HCT116 (cell line): Measurements from ENCODE around the gene ZSCAN9. TPM values are rescaled to one million over a fixed set of nuclear protein-coding genes. Genes with fewer than 3 reads are reported as not detected.

Experiments
- ATAC-seq: fragments of 200-7000 bp; cut with Tn5 transposase; 2 replicates; pipeline ENCODE4 v1.9.1; 2020; ENCODE audit warnings: mild to moderate bottlenecking, moderate library complexity
- BruUV-seq: library from RNA; stranded (reverse); fragments of 400-500 nt; replicated peaks from 2 replicates; lab custom pipeline; 2021; lab: Mats Ljungman, UMichigan
- CTCF ChIA-PET: fragments of 300-600 bp; sonication (Branson Sonifier 250); formaldehyde crosslinking; loops from one replicate; lab custom pipeline; 2021; ENCODE audit warnings: antibody characterized with exemption; lab: Charles Lee
- POLR2A ChIA-PET: fragments of 300-600, 350-600 bp; sonication (Branson Sonifier 250); formaldehyde crosslinking; loops from one replicate; lab custom pipeline; 2021; ENCODE audit warnings: antibody characterized with exemption; lab: Charles Lee
- RAD21 ChIA-PET, 2 experiments: fragments of 300-600 bp; sonication (Branson Sonifier 250); formaldehyde crosslinking; loops; one replicate each; lab custom pipeline; 2023; ENCODE audit warnings: low total read pairs in 2 of 2; ENCODE audit not compliant: uncharacterized antibody in 2 of 2, unreplicated experiment in 2 of 2, low non-redundant PET in 1 of 2; lab: Charles Lee
- DNase-seq: peaks from one replicate; pipeline ENCODE4 v3.0.0-alpha.2; 2010; ENCODE audit warnings: low read depth, low spot score
- H2AFZ ChIP-seq: fragments of 200-600 bp; shearing (Covaris generic), sonication (generic); 2 replicates; pipeline ENCODE4 v1.6.1; 2017; ENCODE audit warnings: low read depth, mixed run types, mixed read lengths, antibody characterized with exemption, low read length; ENCODE audit not compliant: poor library complexity, severe bottlenecking
- H3K27ac ChIP-seq: 2 replicates; pipeline ENCODE4 v1.5.1; 2012; ENCODE audit warnings: low read depth, low read length
- H3K27me3 ChIP-seq: fragments of 200-600 bp; sonication (generic); 2 replicates; pipeline ENCODE4 v1.6.1; 2016; ENCODE audit warnings: mixed run types, low read length, mixed read lengths; ENCODE audit not compliant: insufficient read depth
- H3K36me3 ChIP-seq, 2 experiments: fragments of 200-500 bp in 1 of 2; fragments of 200-600 bp in 1 of 2; sonication (Bioruptor generic) in 1 of 2; sonication (generic) in 1 of 2; 2 replicates each; pipeline versions ENCODE4 v1.5.1 to v1.6.1; 2014 to 2016; ENCODE audit warnings: low read length in 2 of 2, inconsistent platforms in 1 of 2, mixed read lengths in 1 of 2, mixed run types in 1 of 2; ENCODE audit not compliant: insufficient read depth in 2 of 2, control insufficient read depth in 1 of 2
- H3K4me1 ChIP-seq, 2 experiments: fragments of 200-600 bp in 1 of 2; sonication (generic) in 1 of 2; 2 replicates each; pipeline versions ENCODE4 v1.5.1 to v1.6.1; 2012 to 2017; ENCODE audit warnings: low read length in 2 of 2, inconsistent platforms in 1 of 2, mild to moderate bottlenecking in 1 of 2, mixed read lengths in 1 of 2, mixed run types in 1 of 2, moderate library complexity in 1 of 2; ENCODE audit not compliant: insufficient read depth in 2 of 2, control insufficient read depth in 1 of 2
- H3K4me2 ChIP-seq: fragments of 200-600 bp; sonication (generic); 2 replicates; pipeline ENCODE4 v1.6.1; 2017; ENCODE audit warnings: mixed run types, low read length, mixed read lengths
- H3K4me3 ChIP-seq, 2 experiments: fragments of 200-600 bp in 1 of 2; sonication (generic) in 1 of 2; replicated peaks in 1 of 2; 2 replicates each; pipeline ENCODE4 v1.5.1; 2011 to 2016; ENCODE audit warnings: low read length in 2 of 2, control low read depth in 1 of 2, low read depth in 1 of 2, mild to moderate bottlenecking in 1 of 2, mixed read lengths in 1 of 2, mixed run types in 1 of 2
- H3K79me2 ChIP-seq: fragments of 200-600 bp; sonication (generic); 2 replicates; pipeline ENCODE4 v1.6.1; 2017; ENCODE audit warnings: mild to moderate bottlenecking, mixed run types, low read length, moderate library complexity, mixed read lengths; ENCODE audit not compliant: insufficient read depth
- H3K9ac ChIP-seq: fragments of 200-600 bp; sonication (generic); 2 replicates; pipeline ENCODE4 v1.6.1; 2016; ENCODE audit warnings: low read length, mixed read lengths
- H3K9me2 ChIP-seq: fragments of 200-600 bp; sonication (generic), shearing (Covaris generic); 2 replicates; pipeline ENCODE4 v1.6.1; 2017; ENCODE audit warnings: mixed run types, mild to moderate bottlenecking, moderate library complexity; ENCODE audit not compliant: insufficient read depth
- H3K9me3 ChIP-seq, 2 experiments: fragments of 200-500 bp in 1 of 2; fragments of 200-600 bp in 1 of 2; sonication (Bioruptor generic) in 1 of 2; sonication (generic) in 1 of 2; 2 replicates each; pipeline ENCODE4 v1.6.1; 2014 to 2017; ENCODE audit warnings: low read length in 2 of 2, mixed read lengths in 2 of 2, inconsistent platforms in 1 of 2, low read depth in 1 of 2, mild to moderate bottlenecking in 1 of 2, mixed run types in 1 of 2, moderate library complexity in 1 of 2; ENCODE audit not compliant: control insufficient read depth in 1 of 2, insufficient read depth in 1 of 2
- H4K20me1 ChIP-seq: fragments of 200-600 bp; sonication (generic), shearing (Covaris generic); 2 replicates; pipeline ENCODE4 v1.6.1; 2017; ENCODE audit warnings: mixed run types, mild to moderate bottlenecking, moderate library complexity; ENCODE audit not compliant: insufficient read depth
- CBX3 ChIP-seq: IDR thresholded peaks from 2 replicates; pipeline ENCODE4 v1.6.1; 2012; ENCODE audit warnings: low read depth
- CEBPB ChIP-seq: IDR thresholded peaks from 2 replicates; pipeline ENCODE4 v1.6.1; 2012; ENCODE audit warnings: low read depth
- CTCF ChIP-seq, 3 experiments: fragments of 200-600 bp in 1 of 3; sonication (generic) in 1 of 3; IDR thresholded peaks in 2 of 3; conservative IDR thresholded peaks in 1 of 3; 2 replicates each; pipeline ENCODE4 v1.5.1; 2012 to 2017; ENCODE audit warnings: low read depth in 2 of 3, low read length in 2 of 3, antibody characterized with exemption in 1 of 3, borderline replicate concordance in 1 of 3, control low read depth in 1 of 3, mild to moderate bottlenecking in 1 of 3, mixed read lengths in 1 of 3, mixed run types in 1 of 3, moderate library complexity in 1 of 3; ENCODE audit not compliant: insufficient read depth in 1 of 3
- EGR1 ChIP-seq: IDR thresholded peaks from 2 replicates; pipeline ENCODE4 v1.6.1; 2012; ENCODE audit warnings: low read depth
- ELF1 ChIP-seq: IDR thresholded peaks from 2 replicates; pipeline ENCODE4 v1.6.1; 2012; ENCODE audit warnings: low read depth, borderline replicate concordance
- EZH2 ChIP-seq: fragments of 200-600 bp; sonication (generic); IDR thresholded peaks from 2 replicates; pipeline ENCODE4 v1.6.1; 2017; ENCODE audit warnings: antibody characterized with exemption, mixed run types
- EZH2phosphoT487 ChIP-seq: fragments of 200-600 bp; IDR thresholded peaks from 2 replicates; pipeline ENCODE4 v1.6.1; 2018; ENCODE audit warnings: antibody characterized with exemption, borderline replicate concordance
- FOSL1 ChIP-seq: IDR thresholded peaks from 2 replicates; pipeline ENCODE4 v1.6.1; 2012; ENCODE audit warnings: low read depth
- JUND ChIP-seq: IDR thresholded peaks from 2 replicates; pipeline ENCODE4 v1.6.1; 2012
- MAX ChIP-seq: IDR thresholded peaks from 2 replicates; pipeline ENCODE4 v1.6.1; 2012
- POLR2A ChIP-seq: IDR thresholded peaks from 2 replicates; pipeline ENCODE4 v1.7.0; 2011; ENCODE audit warnings: borderline replicate concordance; ENCODE audit not compliant: insufficient read depth, insufficient read length; ENCODE audit errors: extremely low read depth
- POLR2AphosphoS5 ChIP-seq: IDR thresholded peaks from 2 replicates; pipeline ENCODE4 v1.6.1; 2011; ENCODE audit warnings: mild to moderate bottlenecking, low read depth, low read length, moderate library complexity
- RAD21 ChIP-seq: IDR thresholded peaks from 2 replicates; pipeline ENCODE4 v1.6.1; 2012; ENCODE audit warnings: low read depth, mild to moderate bottlenecking
- REST ChIP-seq: IDR thresholded peaks from 2 replicates; pipeline ENCODE4 v1.6.1; 2012; ENCODE audit warnings: low read depth
- SIN3A ChIP-seq: IDR thresholded peaks from 2 replicates; pipeline ENCODE4 v1.6.1; 2012; ENCODE audit warnings: low read depth
- SP1 ChIP-seq: IDR thresholded peaks from 2 replicates; pipeline ENCODE4 v1.6.1; 2012; ENCODE audit warnings: low read depth
- SRF ChIP-seq: IDR thresholded peaks from 2 replicates; pipeline ENCODE4 v1.6.1; 2012; ENCODE audit warnings: low read depth
- YY1 ChIP-seq: IDR thresholded peaks from 2 replicates; pipeline ENCODE4 v1.6.1; 2011; ENCODE audit warnings: low read length, low read depth, moderate library complexity, mild to moderate bottlenecking; ENCODE audit not compliant: insufficient replicate concordance; ENCODE audit errors: extremely low read depth
- ZFX ChIP-seq: fragments of 450-650 bp; IDR thresholded peaks from 2 replicates; pipeline ENCODE4 v1.6.1; 2017
- ZNF274 ChIP-seq: fragments of 200-500 bp; sonication (Bioruptor generic); IDR thresholded peaks from 2 replicates; pipeline ENCODE4 v1.6.1; 2014; ENCODE audit warnings: mild to moderate bottlenecking, low read depth, low read length, inconsistent platforms
- intact Hi-C: fragments of 100-400 bp; cut with micrococcal nuclease; formaldehyde crosslinking; loops from 2 replicates; pipeline ENCODE4 v1.10.0; 2022
- total RNA-seq: library from RNA; stranded (reverse); gene quantifications from one replicate; pipeline ENCODE4 v1.2.1, GENCODE V29; 2021; ENCODE audit not compliant: unreplicated experiment

ZSCAN9 gene
- total RNA-seq, 1 experiment from 2014 or later: 10.8 TPM

GRCh38 chr6:28207510-28208110 is 17.5 kb upstream of the ZSCAN9 start:
- ChIA-PET POLR2A (no interaction called here), CTCF (no interaction called here), RAD21 (no interaction called here)
- H3K9ac ChIP-seq: no peak overlapping the region
- H3K9me2 ChIP-seq: no peaks in the 10 kb centered on the region
- no peak overlapping the region for H3K27ac ChIP-seq
- H3K27me3 ChIP-seq: no peaks in the 10 kb centered on the region
- intact Hi-C loops: no loop called here
- no peak overlapping the region for H2AFZ ChIP-seq
- no peak for ATAC-seq
- H3K9me3 ChIP-seq: no peaks in the 10 kb centered on the region
- no TSS peak for BruUV-seq
- TF ChIP-seq EGR1 (no peak), CEBPB (no peak), JUND (no peak), ZNF274 (no peak), SIN3A (no peak), CTCF (IDR thresholded peaks at IDR 0.05 in 2 of 3, conservative IDR thresholded peaks at IDR 0.05 in 1 of 3; ENCODE audit: borderline replicate concordance in 1 of 3, insufficient read depth in 1 of 3, low read depth in 2 of 3, low read length in 2 of 3) (no peak), YY1 (no peak), POLR2AphosphoS5 (no peak), ELF1 (no peak), MAX (no peak), SP1 (no peak), CBX3 (no peak), FOSL1 (no peak), EZH2phosphoT487 (no peak), EZH2 (no peak), REST (no peak), POLR2A (no peak), ZFX (no peak), SRF (no peak), RAD21 (no peak)
- no peaks in the 10 kb centered on the region for H3K79me2 ChIP-seq
- no peak for DNase-seq
- H3K4me1 ChIP-seq: peaks cover 5 to 7% of the 10 kb centered on the region in 2 experiments; a peak in 2 of 4 replicates
- H3K4me2 ChIP-seq: no peak overlapping the region
- no peaks in the 10 kb centered on the region for H4K20me1 ChIP-seq
- H3K36me3 ChIP-seq: no peaks in the 10 kb centered on the region
- no peak overlapping the region for H3K4me3 ChIP-seq
